SK-N-DZ (cell line): ENCODE results near the gene TPTE. TPM values are rescaled to one million over a fixed set of nuclear protein-coding genes. Genes with fewer than 3 reads are reported as not detected.
"Not testable (repeated sequence)": the region's sequence is repeated elsewhere in the genome, so short reads cannot be mapped to it uniquely, and the experiment has no call there.

Experiments
- DNase-seq: peaks from one replicate; pipeline ENCODE4 v3.0.0-alpha.2; 2015; ENCODE audit warnings: low spot score
- polyA plus RNA-seq, 2 experiments: library from polyadenylated mRNA; depleted of rRNA; stranded (reverse); fragments of >200 nt; gene quantifications; 2 replicates each; pipeline ENCODE4 v1.2.3, GENCODE V29; 2014

Gene TPTE
- polyA plus RNA-seq (2014; cell fraction: cytosol; rRNA removed): 0.24 and 0.54 TPM in 2 replicates
- polyA plus RNA-seq (2014; cell fraction: nucleus; rRNA removed): 0.52 and 1.7 TPM in 2 replicates

- DNase-seq: no peak
Measured at GRCh38 chr21:10521091-10521598, at the start of gene TPTE. Gene TPTE (plus strand): TSS chr21:10521583. CDS start chr21:10538724, 17,141 bp downstream.

GRCh38 chr21:10471999-10472398, 49.4 kb upstream of the TPTE start:
- not testable (repeated sequence) for DNase-seq

- not testable (repeated sequence) for DNase-seq
Measured at GRCh38 chr21:10477794-10478193, 43.6 kb upstream of the TPTE start.

GRCh38 chr21:10479875-10480274, 41.5 kb upstream of the TPTE start:
- DNase-seq: not testable (repeated sequence)

- not testable (repeated sequence) for DNase-seq
Measured at GRCh38 chr21:10484864-10485263, 36.5 kb upstream of the TPTE start.

GRCh38 chr21:10490453-10490852, 30.9 kb upstream of the TPTE start:
- not testable (repeated sequence) for DNase-seq

- no peak for DNase-seq
Measured at GRCh38 chr21:10511116-10511515, 10.3 kb upstream of the TPTE start.

- DNase-seq: not testable (repeated sequence)
Measured at GRCh38 chr21:10516889-10517288, 4.5 kb upstream of the TPTE start.

- DNase-seq: not testable (repeated sequence)
Measured at GRCh38 chr21:10517904-10518303, 3.5 kb upstream of the TPTE start.

- DNase-seq: not testable (repeated sequence)
Measured at GRCh38 chr21:10521835-10522500, 585 bp downstream of the TPTE start.

- no peak for DNase-seq
Measured at GRCh38 chr21:10539956-10540355, 18.6 kb downstream of the TPTE start.

- DNase-seq: not testable (repeated sequence)
Measured at GRCh38 chr21:10544376-10544775, 23.0 kb downstream of the TPTE start.

GRCh38 chr21:10547868-10548267, 26.5 kb downstream of the TPTE start:
- DNase-seq: not testable (repeated sequence)

- not testable (repeated sequence) for DNase-seq
Measured at GRCh38 chr21:10548331-10548954, 27.1 kb downstream of the TPTE start.

- DNase-seq: not testable (repeated sequence)
Measured at GRCh38 chr21:10570803-10571202, 49.4 kb downstream of the TPTE start.

- not testable (repeated sequence) for DNase-seq
Measured at GRCh38 chr21:10574531-10575310, 53.3 kb downstream of the TPTE start.

- DNase-seq: no peak
Measured at GRCh38 chr21:10575311-10575667, 53.9 kb downstream of the TPTE start.

- DNase-seq: not testable (repeated sequence)
Measured at GRCh38 chr21:10578910-10579309, 57.5 kb downstream of the TPTE start.

- not testable (repeated sequence) for DNase-seq
Measured at GRCh38 chr21:10589115-10589514, 67.7 kb downstream of the TPTE start.

- DNase-seq: not testable (repeated sequence)
Measured at GRCh38 chr21:10607074-10607473, 85.7 kb downstream of the TPTE start.

- not testable (repeated sequence) for DNase-seq
Measured at GRCh38 chr21:10614285-10614684, 92.9 kb downstream of the TPTE start.

- not testable (repeated sequence) for DNase-seq
Measured at GRCh38 chr21:10616061-10616460, 94.7 kb downstream of the TPTE start.
